K562 (cell line): ENCODE measurements around the gene CCT7. TPM values are rescaled to one million over a fixed set of nuclear protein-coding genes. Genes with fewer than 3 reads are reported as not detected.
A peak's percentile ranks its signal among the peaks of the same experiment; 100 is the strongest.

Experiments used
- BACH1 ChIP-seq: fragments of 200-800 bp; sonication (Bioruptor generic); IDR thresholded peaks from 2 replicates; pipeline ENCODE4 v1.6.1; 2016; ENCODE audit warnings: missing genetic modification characterization, missing compliant biosample characterization
- CBFB ChIP-seq: sonication (generic); formaldehyde crosslinking; IDR thresholded peaks from 2 replicates; pipeline ENCODE4 v1.4.0; 2020; ENCODE audit warnings: mild to moderate bottlenecking, missing genetic modification reagents
- CCAR2 ChIP-seq: fragments of 200-400 bp; formaldehyde crosslinking; IDR thresholded peaks from 2 replicates; pipeline ENCODE4 v1.6.1; 2017; ENCODE audit warnings: mild to moderate bottlenecking, low read depth, low read length
- CREBBP ChIP-seq: IDR thresholded peaks from one replicate; pipeline ENCODE4 v1.6.1; 2012; ENCODE audit warnings: low read depth, mild to moderate bottlenecking, control low read depth, inconsistent platforms, low read length
- CXXC5 ChIP-seq: fragments of 250-450 bp; sonication (Bioruptor Pico); IDR thresholded peaks from 2 replicates; pipeline ENCODE4 v1.8.0; 2022; ENCODE audit warnings: inconsistent platforms, mild to moderate bottlenecking, moderate library complexity
- KLF16 ChIP-seq: IDR thresholded peaks from 2 replicates; pipeline ENCODE4 v1.6.1; 2016; ENCODE audit warnings: antibody characterized with exemption
- NBN ChIP-seq: fragments of 450-650 bp; IDR thresholded peaks from 2 replicates; pipeline ENCODE4 v1.6.1; 2016; ENCODE audit warnings: low read depth, mild to moderate bottlenecking
- PCBP1 ChIP-seq: fragments of 200-400 bp; formaldehyde crosslinking; IDR thresholded peaks from 2 replicates; pipeline ENCODE4 v1.6.1; 2018; ENCODE audit warnings: mild to moderate bottlenecking, low read depth, low read length; ENCODE audit not compliant: poor library complexity, severe bottlenecking
- PTBP1 ChIP-seq: fragments of 200-400 bp; formaldehyde crosslinking; IDR thresholded peaks from 2 replicates; pipeline ENCODE4 v1.6.1; 2017; ENCODE audit warnings: low read depth, low read length
- PTRF ChIP-seq: fragments of 450-650 bp; IDR thresholded peaks from 2 replicates; pipeline ENCODE4 v1.6.1; 2016; ENCODE audit warnings: mild to moderate bottlenecking, missing genetic modification characterization, missing compliant biosample characterization
- SIN3B ChIP-seq: fragments of 450-650 bp; IDR thresholded peaks from 2 replicates; pipeline ENCODE4 v1.6.1; 2017; ENCODE audit warnings: low read depth, mild to moderate bottlenecking, moderate library complexity
- SUPT5H ChIP-seq: fragments of 450-650 bp; IDR thresholded peaks from 2 replicates; pipeline ENCODE4 v1.6.1; 2016
- ZKSCAN8 ChIP-seq: fragments of 200-800 bp; sonication (Bioruptor generic); IDR thresholded peaks from 2 replicates; pipeline ENCODE4 v1.6.1; 2016; ENCODE audit warnings: missing genetic modification characterization, missing compliant biosample characterization
- ZNF124 ChIP-seq: sonication (generic); formaldehyde crosslinking; IDR thresholded peaks from 2 replicates; pipeline ENCODE4 v1.8.1; 2022; ENCODE audit warnings: missing genetic modification reagents
- ZNF445 ChIP-seq: fragments of 250-450 bp; sonication (Bioruptor Pico); IDR thresholded peaks from 2 replicates; pipeline ENCODE4 v1.4.0; 2020; ENCODE audit warnings: low read depth, mild to moderate bottlenecking, moderate library complexity
- ZNF740 ChIP-seq, 3 experiments: fragments of 200-800 bp in 1 of 3; sonication (Bioruptor generic) in 1 of 3; sonication (generic) in 1 of 3; formaldehyde crosslinking in 1 of 3; IDR thresholded peaks; 2 replicates each; pipeline versions ENCODE4 v1.6.1 to v1.8.0; 2016 to 2022; ENCODE audit warnings: mild to moderate bottlenecking in 2 of 3, missing compliant biosample characterization in 2 of 3, missing genetic modification characterization in 2 of 3, missing genetic modification reagents in 1 of 3
- polyA plus RNA-seq, 8 experiments: library from polyadenylated mRNA; depleted of rRNA in 4 of 8; stranded (reverse) in 5 of 8; unstranded in 3 of 8; fragments of >200 nt; fragmentation: Nextera tagmentation in 2 of 8; fragmentation: Illumina TruSeq in 1 of 8; extraction: Ambion mirVana in 2 of 8; extraction: Trizol in 1 of 8; gene quantifications; 2 replicates each; pipeline versions ENCODE4 v1.2.1 to v1.2.3, GENCODE V29; 2011 to 2014; ENCODE audit warnings: inconsistent platforms in 1 of 8, missing spikeins in 1 of 8
- total RNA-seq, 7 experiments: library from RNA; depleted of rRNA in 6 of 7; stranded (reverse); fragments of >200 nt in 6 of 7; fragmentation: Illumina TruSeq in 2 of 7; extraction: Trizol in 2 of 7; gene quantifications; 2 replicates each; pipeline versions ENCODE4 v1.2.1 to v1.2.3, GENCODE V29; 2011 to 2021; ENCODE audit warnings: low replicate concordance in 1 of 7
- TF ChIP-seq, protein P1 (sequence below): fragments of 200-800 bp; sonication (Bioruptor generic); IDR thresholded peaks from 2 replicates; pipeline ENCODE4 v1.6.1; 2017; ENCODE audit warnings: missing genetic modification characterization, missing compliant biosample characterization
- TF ChIP-seq, protein P2 (sequence below), 2 experiments: fragments of 150-350 bp in 1 of 2; IDR thresholded peaks; 2 replicates each; pipeline ENCODE4 v1.6.1; 2012 to 2016; ENCODE audit warnings: low read depth in 2 of 2, low read length in 2 of 2, mild to moderate bottlenecking in 1 of 2, moderate library complexity in 1 of 2
- TF ChIP-seq, protein P3 (sequence below): sonication (generic); formaldehyde crosslinking; IDR thresholded peaks from 2 replicates; pipeline ENCODE4 v1.8.1; 2023; ENCODE audit warnings: mild to moderate bottlenecking, missing genetic modification reagents

The CCT7 gene
- total and polyA plus RNA-seq, 9 of the 15 experiments (the other 6 are each of a cell fraction or from before 2014, with no cell fraction given) = 326 to 856 (median 638) TPM

DNA sequence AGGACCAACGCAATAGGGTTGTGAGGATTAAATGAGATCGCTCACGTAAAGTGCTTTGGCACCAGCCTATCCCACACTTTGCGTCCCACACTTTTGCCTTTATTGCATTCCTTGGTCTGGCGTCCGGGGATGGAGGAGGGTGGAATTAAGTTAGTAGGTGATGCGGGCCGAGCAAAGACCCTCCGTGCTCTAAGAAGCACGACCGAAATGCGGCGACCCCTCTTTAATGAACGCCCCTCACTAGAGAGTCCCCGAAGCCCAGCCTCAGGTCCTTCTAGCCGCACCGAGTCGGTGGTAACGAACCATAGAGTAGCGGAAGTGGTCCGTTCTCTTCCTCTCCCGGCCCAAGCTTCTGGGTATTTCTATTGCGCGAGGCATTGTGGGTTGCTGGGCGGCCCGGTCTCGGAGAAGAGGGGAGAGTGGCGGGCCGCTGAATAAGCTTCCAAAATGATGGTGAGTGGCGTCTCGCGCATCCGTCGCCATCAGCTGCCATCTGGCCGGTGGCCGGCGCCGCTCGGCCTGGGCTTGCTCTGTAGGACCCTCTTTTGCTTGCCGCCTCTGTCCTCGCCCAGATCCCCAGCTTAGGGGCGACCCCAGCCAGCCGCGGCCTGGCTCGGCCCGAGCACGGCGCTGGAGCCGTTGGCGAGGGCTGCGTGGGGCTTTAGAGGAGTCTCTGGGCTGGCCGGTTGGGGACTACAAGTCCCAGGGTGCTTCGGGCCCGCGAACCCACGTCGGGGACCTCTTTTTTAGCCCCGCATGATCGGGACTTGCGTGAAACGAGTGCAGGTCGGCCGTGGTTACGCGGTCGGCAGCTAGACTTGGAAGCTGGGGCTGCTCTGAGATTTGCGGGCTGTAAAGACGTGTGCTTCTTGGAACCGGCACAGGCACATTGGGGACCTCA, at the start of gene CCT7 (continued):
- TF ChIP-seq, protein P1, sequence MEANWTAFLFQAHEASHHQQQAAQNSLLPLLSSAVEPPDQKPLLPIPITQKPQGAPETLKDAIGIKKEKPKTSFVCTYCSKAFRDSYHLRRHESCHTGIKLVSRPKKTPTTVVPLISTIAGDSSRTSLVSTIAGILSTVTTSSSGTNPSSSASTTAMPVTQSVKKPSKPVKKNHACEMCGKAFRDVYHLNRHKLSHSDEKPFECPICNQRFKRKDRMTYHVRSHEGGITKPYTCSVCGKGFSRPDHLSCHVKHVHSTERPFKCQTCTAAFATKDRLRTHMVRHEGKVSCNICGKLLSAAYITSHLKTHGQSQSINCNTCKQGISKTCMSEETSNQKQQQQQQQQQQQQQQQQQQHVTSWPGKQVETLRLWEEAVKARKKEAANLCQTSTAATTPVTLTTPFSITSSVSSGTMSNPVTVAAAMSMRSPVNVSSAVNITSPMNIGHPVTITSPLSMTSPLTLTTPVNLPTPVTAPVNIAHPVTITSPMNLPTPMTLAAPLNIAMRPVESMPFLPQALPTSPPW (CRISPR knock-in tag) = peak; percentile 61
- TF ChIP-seq SUPT5H (peak; percentile 97), CREBBP (no peak), BACH1 (tag) (no peak), PTBP1 (0 out of 2 replicates have a peak, but pooled peaks have one; percentile 40), ZNF445 (CRISPR knock-in tag) (no peak), CXXC5 (CRISPR knock-in tag) (peak; percentile 64), PTRF (no peak), ZNF124 (CRISPR knock-in tag) (no peak), KLF16 (no peak), CBFB (CRISPR knock-in tag) (no peak; the same call in 1 of the 2 replicates), ZNF740 (CRISPR knock-in tag; IDR thresholded peaks at IDR 0.05) (no peak), ZNF740 (tag; IDR thresholded peaks at IDR 0.05) (no peak), CCAR2 (no peak), NBN (0 out of 2 replicates have a peak, but pooled peaks have one; percentile 45), PCBP1 (peak; percentile 82), SIN3B (peak; percentile 44; the same call in 1 of the 2 replicates), ZKSCAN8 (CRISPR knock-in tag) (no peak)
- TF ChIP-seq, protein P2, sequence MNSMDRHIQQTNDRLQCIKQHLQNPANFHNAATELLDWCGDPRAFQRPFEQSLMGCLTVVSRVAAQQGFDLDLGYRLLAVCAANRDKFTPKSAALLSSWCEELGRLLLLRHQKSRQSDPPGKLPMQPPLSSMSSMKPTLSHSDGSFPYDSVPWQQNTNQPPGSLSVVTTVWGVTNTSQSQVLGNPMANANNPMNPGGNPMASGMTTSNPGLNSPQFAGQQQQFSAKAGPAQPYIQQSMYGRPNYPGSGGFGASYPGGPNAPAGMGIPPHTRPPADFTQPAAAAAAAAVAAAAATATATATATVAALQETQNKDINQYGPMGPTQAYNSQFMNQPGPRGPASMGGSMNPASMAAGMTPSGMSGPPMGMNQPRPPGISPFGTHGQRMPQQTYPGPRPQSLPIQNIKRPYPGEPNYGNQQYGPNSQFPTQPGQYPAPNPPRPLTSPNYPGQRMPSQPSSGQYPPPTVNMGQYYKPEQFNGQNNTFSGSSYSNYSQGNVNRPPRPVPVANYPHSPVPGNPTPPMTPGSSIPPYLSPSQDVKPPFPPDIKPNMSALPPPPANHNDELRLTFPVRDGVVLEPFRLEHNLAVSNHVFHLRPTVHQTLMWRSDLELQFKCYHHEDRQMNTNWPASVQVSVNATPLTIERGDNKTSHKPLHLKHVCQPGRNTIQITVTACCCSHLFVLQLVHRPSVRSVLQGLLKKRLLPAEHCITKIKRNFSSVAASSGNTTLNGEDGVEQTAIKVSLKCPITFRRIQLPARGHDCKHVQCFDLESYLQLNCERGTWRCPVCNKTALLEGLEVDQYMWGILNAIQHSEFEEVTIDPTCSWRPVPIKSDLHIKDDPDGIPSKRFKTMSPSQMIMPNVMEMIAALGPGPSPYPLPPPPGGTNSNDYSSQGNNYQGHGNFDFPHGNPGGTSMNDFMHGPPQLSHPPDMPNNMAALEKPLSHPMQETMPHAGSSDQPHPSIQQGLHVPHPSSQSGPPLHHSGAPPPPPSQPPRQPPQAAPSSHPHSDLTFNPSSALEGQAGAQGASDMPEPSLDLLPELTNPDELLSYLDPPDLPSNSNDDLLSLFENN (IDR thresholded peaks at IDR 0.05; ENCODE audit: low read depth in 2 of 2, low read length in 2 of 2) = no peak; a peak in 1 of 4 replicates
- TF ChIP-seq, protein P3, sequence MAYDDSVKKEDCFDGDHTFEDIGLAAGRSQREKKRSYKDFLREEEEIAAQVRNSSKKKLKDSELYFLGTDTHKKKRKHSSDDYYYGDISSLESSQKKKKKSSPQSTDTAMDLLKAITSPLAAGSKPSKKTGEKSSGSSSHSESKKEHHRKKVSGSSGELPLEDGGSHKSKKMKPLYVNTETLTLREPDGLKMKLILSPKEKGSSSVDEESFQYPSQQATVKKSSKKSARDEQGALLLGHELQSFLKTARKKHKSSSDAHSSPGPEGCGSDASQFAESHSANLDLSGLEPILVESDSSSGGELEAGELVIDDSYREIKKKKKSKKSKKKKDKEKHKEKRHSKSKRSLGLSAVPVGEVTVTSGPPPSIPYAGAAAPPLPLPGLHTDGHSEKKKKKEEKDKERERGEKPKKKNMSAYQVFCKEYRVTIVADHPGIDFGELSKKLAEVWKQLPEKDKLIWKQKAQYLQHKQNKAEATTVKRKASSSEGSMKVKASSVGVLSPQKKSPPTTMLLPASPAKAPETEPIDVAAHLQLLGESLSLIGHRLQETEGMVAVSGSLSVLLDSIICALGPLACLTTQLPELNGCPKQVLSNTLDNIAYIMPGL (CRISPR knock-in tag) = no peak
